ENCODE data around the gene CDK5RAP2. TPM values are rescaled to one million over a fixed set of nuclear protein-coding genes. Genes with fewer than 3 reads are reported as not detected.

Gene CDK5RAP2
- total and polyA plus RNA-seq, 2 experiments from 2014 or later, result 23.9 to 30.9 TPM

DNA sequence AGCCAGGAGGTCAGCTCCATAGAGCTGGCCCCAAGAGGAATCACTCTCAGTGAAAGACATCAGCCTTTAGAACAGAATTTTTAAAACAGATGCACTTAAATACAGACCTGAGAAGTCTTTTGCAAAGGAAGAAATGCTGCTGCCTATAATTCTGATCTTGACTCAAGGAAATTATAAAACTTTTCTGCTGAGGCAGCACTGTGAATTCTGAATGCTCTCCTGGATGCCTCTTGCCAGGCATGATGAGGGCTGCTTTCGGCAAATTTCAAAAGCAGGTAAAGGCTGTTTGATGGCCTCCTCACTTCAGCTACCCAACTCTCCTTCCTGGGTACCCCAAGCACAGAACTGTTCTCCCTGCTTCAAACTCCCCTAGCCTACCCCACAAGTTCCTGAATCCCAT, 174.8 kb downstream of the CDK5RAP2 start:
- no peak overlapping the region for H3K4me2 ChIP-seq
- WGBS (ENCODE audit: low lambda C conversion rate, missing lambda C conversion rate), result 100% methylated on average over 1 of the region's 1 CpG
- H3K79me2 ChIP-seq, result no peaks in the 10 kb centered on the region
- no peaks in the 10 kb centered on the region for H3K9me2 ChIP-seq (replicated peaks; ENCODE audit: insufficient read depth)
- H3K36me3 ChIP-seq (replicated peaks; ENCODE audit: insufficient read depth, low read depth), result no peaks in the 10 kb centered on the region
- no peaks in the 10 kb centered on the region for H3K4me1 ChIP-seq (ENCODE audit: insufficient read depth)
- H2AFZ ChIP-seq, result no peak overlapping the region
- H3K4me3 ChIP-seq, result no peak overlapping the region
- no peaks in the 10 kb centered on the region for H4K20me1 ChIP-seq (ENCODE audit: insufficient read depth, poor library complexity, severe bottlenecking)
- H3K27me3 ChIP-seq, result no peaks in the 10 kb centered on the region
- no peaks in the 10 kb centered on the region for H3K9me3 ChIP-seq (ENCODE audit: low read depth)
- no peak overlapping the region for H3K27ac ChIP-seq
- TF ChIP-seq, protein P1, sequence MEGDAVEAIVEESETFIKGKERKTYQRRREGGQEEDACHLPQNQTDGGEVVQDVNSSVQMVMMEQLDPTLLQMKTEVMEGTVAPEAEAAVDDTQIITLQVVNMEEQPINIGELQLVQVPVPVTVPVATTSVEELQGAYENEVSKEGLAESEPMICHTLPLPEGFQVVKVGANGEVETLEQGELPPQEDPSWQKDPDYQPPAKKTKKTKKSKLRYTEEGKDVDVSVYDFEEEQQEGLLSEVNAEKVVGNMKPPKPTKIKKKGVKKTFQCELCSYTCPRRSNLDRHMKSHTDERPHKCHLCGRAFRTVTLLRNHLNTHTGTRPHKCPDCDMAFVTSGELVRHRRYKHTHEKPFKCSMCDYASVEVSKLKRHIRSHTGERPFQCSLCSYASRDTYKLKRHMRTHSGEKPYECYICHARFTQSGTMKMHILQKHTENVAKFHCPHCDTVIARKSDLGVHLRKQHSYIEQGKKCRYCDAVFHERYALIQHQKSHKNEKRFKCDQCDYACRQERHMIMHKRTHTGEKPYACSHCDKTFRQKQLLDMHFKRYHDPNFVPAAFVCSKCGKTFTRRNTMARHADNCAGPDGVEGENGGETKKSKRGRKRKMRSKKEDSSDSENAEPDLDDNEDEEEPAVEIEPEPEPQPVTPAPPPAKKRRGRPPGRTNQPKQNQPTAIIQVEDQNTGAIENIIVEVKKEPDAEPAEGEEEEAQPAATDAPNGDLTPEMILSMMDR (IDR thresholded peaks at IDR 0.05; ENCODE audit: poor library complexity), result no peak
- TF ChIP-seq EZH2phosphoT487 (IDR thresholded peaks at IDR 0.05; ENCODE audit: low read depth, severe bottlenecking, unreplicated experiment) (no peak), EZH2 (IDR thresholded peaks at IDR 0.05; ENCODE audit: borderline replicate concordance) (no peak)
- no peak for DNase-seq (ENCODE audit: low spot score)

DNA sequence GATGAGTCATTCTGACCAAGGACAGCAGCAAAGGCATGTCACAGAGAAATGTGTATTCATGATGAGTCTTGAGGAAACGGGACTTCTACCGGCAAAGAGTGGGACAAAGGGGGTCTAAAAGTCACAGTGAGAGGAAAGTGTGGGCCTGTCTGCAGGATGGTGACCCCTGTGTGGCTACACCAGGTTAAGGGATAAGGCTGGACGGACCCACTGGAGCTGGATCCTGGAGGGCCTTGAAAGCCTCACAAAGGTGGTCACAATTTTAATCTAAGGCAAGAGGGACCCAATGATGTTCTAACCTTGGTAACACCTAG, 176.5 kb downstream of the CDK5RAP2 start:
- H3K4me1 ChIP-seq (ENCODE audit: insufficient read depth), result no peaks in the 10 kb centered on the region
- no peak for DNase-seq (ENCODE audit: low spot score)
- no peaks in the 10 kb centered on the region for H4K20me1 ChIP-seq (ENCODE audit: insufficient read depth, poor library complexity, severe bottlenecking)
- peak overlapping the region; percentile 12 for H3K27ac ChIP-seq
- H3K79me2 ChIP-seq, result no peaks in the 10 kb centered on the region
- 72% methylated on average over 3 of the region's 3 CpGs for WGBS (ENCODE audit: low lambda C conversion rate, missing lambda C conversion rate)
- no peak overlapping the region for H3K4me2 ChIP-seq
- no peaks in the 10 kb centered on the region for H3K9me3 ChIP-seq (ENCODE audit: low read depth)
- H3K9me2 ChIP-seq (replicated peaks; ENCODE audit: insufficient read depth), result no peaks in the 10 kb centered on the region
- no peaks in the 10 kb centered on the region for H3K27me3 ChIP-seq
- H3K36me3 ChIP-seq (replicated peaks; ENCODE audit: insufficient read depth, low read depth), result no peaks in the 10 kb centered on the region
- no peak overlapping the region for H2AFZ ChIP-seq
- no peak overlapping the region for H3K4me3 ChIP-seq
- TF ChIP-seq, protein P1 (IDR thresholded peaks at IDR 0.05; ENCODE audit: poor library complexity), result no peak
- no peak for TF ChIP-seq EZH2phosphoT487 (IDR thresholded peaks at IDR 0.05; ENCODE audit: low read depth, severe bottlenecking, unreplicated experiment)

DNA sequence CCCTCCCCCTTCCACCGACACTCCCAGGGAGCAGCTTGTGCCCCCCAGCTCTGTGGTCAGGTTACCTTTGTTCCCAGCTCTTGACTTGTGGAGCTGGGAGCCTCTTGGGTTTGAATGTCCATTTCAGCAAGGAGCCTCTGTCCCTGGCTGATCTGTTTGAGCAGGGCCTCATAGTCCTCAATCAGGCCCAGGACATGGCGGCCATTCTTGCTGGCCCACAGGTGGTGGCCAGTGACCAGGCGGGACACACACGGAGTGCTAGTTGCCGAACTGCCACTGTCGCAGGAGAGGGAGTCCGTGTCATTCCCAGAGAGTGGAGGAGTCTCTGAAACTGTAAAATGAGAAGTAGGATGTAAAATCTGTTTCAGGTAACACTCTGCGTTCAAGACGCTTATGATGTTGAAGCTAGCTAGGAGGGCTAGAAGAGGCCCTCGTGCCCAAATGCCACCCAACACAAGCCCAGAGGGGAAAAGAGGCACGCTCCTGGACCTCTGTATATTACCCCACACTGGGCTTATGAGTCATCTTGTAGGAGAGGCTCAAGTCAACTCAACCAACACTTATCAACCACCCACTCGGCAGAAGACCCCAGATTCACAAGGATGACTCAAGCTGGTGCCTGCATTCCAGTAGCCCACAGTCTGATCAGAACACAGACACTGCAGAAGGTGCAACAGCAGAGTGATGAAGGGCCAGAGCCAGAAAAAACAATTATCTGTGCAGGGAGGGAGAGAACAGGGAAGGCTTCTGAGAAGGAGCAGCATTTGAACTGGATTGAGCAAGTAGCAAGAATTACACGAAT, 177.0 kb downstream of the CDK5RAP2 start:
- Histone ChIP-seq H3K4me3 (no peak overlapping the region), H2AFZ (no peak overlapping the region), H3K4me1 (ENCODE audit: insufficient read depth) (no peaks in the 10 kb centered on the region), H3K27me3 (no peaks in the 10 kb centered on the region), H3K36me3 (replicated peaks; ENCODE audit: insufficient read depth, low read depth) (no peaks in the 10 kb centered on the region), H3K79me2 (no peaks in the 10 kb centered on the region), H3K4me2 (no peak overlapping the region), H4K20me1 (ENCODE audit: insufficient read depth, poor library complexity, severe bottlenecking) (no peaks in the 10 kb centered on the region), H3K27ac (no peak overlapping the region), H3K9me2 (replicated peaks; ENCODE audit: insufficient read depth) (no peaks in the 10 kb centered on the region), H3K9me3 (ENCODE audit: low read depth) (no peaks in the 10 kb centered on the region)
- TF ChIP-seq, protein P1 (IDR thresholded peaks at IDR 0.05; ENCODE audit: poor library complexity), result no peak
- no peak for TF ChIP-seq EZH2phosphoT487 (IDR thresholded peaks at IDR 0.05; ENCODE audit: low read depth, severe bottlenecking, unreplicated experiment)
- no peak for TF ChIP-seq EZH2 (IDR thresholded peaks at IDR 0.05; ENCODE audit: borderline replicate concordance)
- 89% methylated on average over 13 of the region's 13 CpGs for WGBS (ENCODE audit: low lambda C conversion rate, missing lambda C conversion rate)
- peak; percentile 37 for DNase-seq (ENCODE audit: low spot score)
